ENCODE measurements around the gene CACNG3.

The CACNG3 gene

DNA sequence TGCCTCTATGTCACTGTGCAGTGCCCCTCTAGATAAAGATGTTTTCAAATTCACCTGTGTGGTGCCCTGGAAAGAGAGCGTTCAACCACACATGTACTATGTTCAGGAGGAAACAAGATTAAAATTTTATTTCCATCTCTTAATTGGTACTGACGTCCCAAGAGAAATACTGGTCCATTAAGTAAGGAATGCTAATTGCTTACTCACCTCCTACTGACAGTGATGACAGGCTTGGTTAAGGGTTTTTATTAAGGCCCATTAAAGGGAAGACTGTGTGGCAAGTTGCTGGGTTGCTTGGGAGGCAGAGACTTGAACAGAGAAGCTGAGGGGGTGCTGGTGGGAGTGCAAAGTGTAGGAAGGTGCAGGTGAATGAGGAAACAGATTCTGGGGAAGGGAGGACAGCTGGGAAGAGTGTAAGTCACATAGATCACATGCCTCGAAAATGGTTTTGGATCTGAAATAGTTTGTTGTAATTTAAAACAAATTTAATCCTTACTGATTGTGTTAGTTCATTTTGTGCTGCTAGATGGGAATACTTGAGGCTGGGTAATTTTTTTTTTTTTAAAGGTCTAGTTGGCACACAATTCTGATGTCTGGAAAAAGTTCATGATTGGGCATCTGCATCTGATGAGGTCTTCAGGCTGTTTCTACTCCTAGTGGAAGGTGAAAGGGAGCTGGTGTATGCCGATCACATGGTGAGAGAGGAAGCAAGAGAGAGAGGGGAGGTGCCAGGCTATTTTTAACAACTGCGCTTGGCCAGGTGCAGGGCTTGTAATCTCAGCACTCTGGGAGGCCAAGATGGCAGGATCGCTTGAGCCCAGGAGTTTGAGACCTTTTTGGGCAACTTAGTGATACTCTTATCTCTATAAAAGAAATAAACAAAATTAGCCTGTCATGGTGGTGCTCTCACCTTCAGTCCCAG, 140.5 kb downstream of the CACNG3 start:
- no peak for DNase-seq

DNA sequence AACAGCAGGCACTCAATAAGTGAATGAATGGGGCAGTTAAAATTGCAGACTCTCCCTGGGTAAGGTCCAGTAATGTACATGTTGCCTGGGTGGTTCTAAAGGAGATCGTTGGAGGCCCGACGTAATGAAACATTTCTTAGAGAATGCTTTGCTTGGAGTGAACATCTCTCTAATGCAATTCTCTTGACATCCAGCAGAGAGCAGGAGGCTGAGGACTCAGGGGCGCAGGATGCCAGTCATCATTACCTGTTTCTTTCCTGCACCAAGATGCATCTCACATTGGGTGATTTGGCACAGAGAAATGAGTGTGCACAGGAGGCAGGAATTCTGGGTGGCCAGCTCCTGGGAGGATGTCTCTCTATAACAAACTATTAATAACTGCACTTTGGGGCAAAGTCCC, 152.9 kb downstream of the CACNG3 start:
- DNase-seq: peak in 1 of 5 experiments; percentile 1

All from T-helper 2 cell (primary cell).